Measurements from ENCODE around the gene RHOF.

Gene RHOF

DNA sequence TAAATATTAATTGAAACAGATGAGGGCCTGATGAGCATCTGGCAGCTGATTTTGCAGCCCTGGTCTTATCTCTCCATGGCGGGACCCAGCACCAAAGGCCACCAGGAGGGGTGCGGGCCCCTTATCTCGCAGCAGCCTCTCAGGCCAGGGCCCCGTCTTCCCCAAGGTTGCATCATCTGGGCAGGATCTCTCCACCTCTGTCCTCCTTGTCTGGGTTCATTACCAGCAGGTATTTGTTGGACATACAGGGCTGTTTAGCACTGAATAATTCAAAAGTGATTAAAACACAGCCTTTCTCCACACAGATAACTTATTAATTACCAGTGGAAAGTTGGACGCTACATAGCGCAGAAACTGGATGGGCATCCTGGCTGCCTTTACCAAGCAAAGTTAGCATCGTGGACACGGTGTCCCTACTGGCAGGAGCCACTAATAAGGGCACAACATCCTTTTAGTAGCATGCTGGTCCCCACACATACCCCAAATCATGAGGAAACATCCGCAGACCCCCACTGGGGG is 55.1 kb downstream of the RHOF start:
- Histone ChIP-seq H3K36me3 (no peaks in the 10 kb centered on the region; the same call in none of the 2 replicates), H3K4me1 (no peaks in the 10 kb centered on the region), H3K9me3 (no peaks in the 10 kb centered on the region), H3K27me3 (no peaks in the 10 kb centered on the region), H3K4me3 (ENCODE audit: low read depth, low read length) (no peak overlapping the region)
- TF ChIP-seq, protein P1, sequence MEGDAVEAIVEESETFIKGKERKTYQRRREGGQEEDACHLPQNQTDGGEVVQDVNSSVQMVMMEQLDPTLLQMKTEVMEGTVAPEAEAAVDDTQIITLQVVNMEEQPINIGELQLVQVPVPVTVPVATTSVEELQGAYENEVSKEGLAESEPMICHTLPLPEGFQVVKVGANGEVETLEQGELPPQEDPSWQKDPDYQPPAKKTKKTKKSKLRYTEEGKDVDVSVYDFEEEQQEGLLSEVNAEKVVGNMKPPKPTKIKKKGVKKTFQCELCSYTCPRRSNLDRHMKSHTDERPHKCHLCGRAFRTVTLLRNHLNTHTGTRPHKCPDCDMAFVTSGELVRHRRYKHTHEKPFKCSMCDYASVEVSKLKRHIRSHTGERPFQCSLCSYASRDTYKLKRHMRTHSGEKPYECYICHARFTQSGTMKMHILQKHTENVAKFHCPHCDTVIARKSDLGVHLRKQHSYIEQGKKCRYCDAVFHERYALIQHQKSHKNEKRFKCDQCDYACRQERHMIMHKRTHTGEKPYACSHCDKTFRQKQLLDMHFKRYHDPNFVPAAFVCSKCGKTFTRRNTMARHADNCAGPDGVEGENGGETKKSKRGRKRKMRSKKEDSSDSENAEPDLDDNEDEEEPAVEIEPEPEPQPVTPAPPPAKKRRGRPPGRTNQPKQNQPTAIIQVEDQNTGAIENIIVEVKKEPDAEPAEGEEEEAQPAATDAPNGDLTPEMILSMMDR (IDR thresholded peaks at IDR 0.05; ENCODE audit: low read depth, low read length), result no peak
- peak; percentile 48 for DNase-seq

DNA sequence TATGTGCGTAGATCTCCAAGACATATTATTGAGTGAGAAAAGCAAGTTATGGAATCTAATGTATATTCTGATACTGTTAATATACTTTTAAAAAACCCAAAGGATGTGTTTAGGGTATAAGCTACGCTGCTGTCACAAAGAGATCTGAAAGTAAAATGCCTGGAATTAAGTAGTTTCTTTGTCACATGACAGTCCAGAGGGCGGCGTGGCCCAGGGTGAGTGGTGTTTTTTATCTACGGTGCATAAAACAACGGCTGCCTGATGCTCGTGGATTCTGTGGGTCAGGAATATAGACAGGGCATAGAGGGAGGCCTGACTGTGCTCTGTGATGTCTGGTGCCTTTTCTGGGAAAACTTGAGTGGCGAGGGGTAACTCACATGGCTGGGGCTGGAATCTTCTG is 59.6 kb downstream of the RHOF start:
- DNase-seq, result no peak
- H3K36me3 ChIP-seq, result peaks cover 5% of the 10 kb centered on the region
- H3K9me3 ChIP-seq, result no peaks in the 10 kb centered on the region
- no peaks in the 10 kb centered on the region for H3K4me1 ChIP-seq
- no peaks in the 10 kb centered on the region for H3K27me3 ChIP-seq
- no peak overlapping the region for H3K4me3 ChIP-seq (ENCODE audit: low read depth, low read length)
- TF ChIP-seq, protein P1 (IDR thresholded peaks at IDR 0.05; ENCODE audit: low read depth, low read length), result no peak

DNA sequence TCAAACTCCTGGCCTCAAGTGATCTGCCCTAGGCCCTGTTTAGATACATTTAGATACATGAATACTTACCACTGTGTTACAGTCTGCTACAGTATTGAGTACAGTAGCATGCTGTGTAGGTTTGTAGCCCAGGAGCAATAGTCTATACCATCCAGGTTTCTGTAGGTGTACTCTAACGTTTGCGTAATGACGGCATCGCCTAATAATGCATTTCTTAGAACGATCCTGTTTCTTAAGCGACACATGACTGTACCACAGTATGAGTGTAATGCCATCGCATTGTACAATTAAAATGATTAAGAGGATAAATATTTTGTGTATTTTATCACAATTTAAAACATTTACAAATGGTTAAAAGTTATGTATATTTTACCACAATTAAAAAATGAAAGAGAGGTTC is 62.0 kb downstream of the RHOF start:
- TF ChIP-seq, protein P1 (IDR thresholded peaks at IDR 0.05; ENCODE audit: low read depth, low read length), result no peak
- no peaks in the 10 kb centered on the region for H3K9me3 ChIP-seq
- DNase-seq, result no peak
- H3K4me3 ChIP-seq (ENCODE audit: low read depth, low read length), result no peak overlapping the region
- H3K27me3 ChIP-seq, result no peaks in the 10 kb centered on the region
- H3K36me3 ChIP-seq, result peaks cover 5% of the 10 kb centered on the region
- H3K4me1 ChIP-seq, result no peaks in the 10 kb centered on the region

DNA sequence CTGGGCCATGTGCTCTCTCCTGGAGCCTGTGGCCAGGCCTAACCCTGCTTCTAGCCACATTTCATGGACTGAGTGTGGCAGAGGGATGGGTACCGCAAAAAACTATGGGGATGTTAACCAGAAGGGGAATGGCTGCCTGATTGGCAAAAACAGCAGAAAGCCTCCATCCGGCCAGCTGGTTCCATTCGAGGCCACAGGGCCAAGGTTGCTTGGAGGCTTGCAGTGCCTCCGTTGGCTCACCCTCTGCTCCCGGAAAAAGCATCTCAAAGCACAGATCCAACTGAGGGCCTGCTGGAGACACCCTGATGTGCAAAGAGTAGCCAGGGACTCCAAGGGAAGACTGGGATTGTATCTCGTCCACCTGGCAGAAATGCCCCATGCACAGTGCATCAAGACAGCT is 64.5 kb downstream of the RHOF start:
- Histone ChIP-seq H3K27me3 (no peaks in the 10 kb centered on the region), H3K36me3 (peaks cover 11% of the 10 kb centered on the region), H3K4me3 (ENCODE audit: low read depth, low read length) (no peak overlapping the region), H3K4me1 (no peaks in the 10 kb centered on the region), H3K9me3 (no peaks in the 10 kb centered on the region)
- DNase-seq, result no peak
- TF ChIP-seq, protein P1 (IDR thresholded peaks at IDR 0.05; ENCODE audit: low read depth, low read length), result no peak

All from BE2C (cell line).